RWPE1 (cell line): Measurements from ENCODE around the gene CD247.

Experiments
- CTCF ChIA-PET: fragments of 350-600 bp; sonication (Branson Sonifier 250); formaldehyde crosslinking; extraction: SDS; loops from one replicate; lab custom pipeline; 2021; lab: Yijun Ruan, JAX
- POLR2A ChIA-PET: fragments of 400-600 bp; formaldehyde crosslinking; extraction: SDS; loops from one replicate; lab custom pipeline; 2020; ENCODE audit warnings: antibody characterized with exemption; ENCODE audit not compliant: low non-redundant PET; lab: Yijun Ruan, JAX
- DNase-seq: peaks from one replicate; pipeline ENCODE4 v3.0.0; 2012; ENCODE audit warnings: low spot score
- H3K27ac ChIP-seq: fragments of 450-650 bp; 2 replicates; pipeline ENCODE4 v1.5.1; 2017
- CTCF ChIP-seq: fragments of 450-650 bp; conservative IDR thresholded peaks from 2 replicates; pipeline ENCODE4 v1.5.1; 2017; ENCODE audit warnings: low read depth, mild to moderate bottlenecking

CD247 gene

GRCh38 chr1:167387251-167387910 is 130.9 kb downstream of the CD247 start:
- POLR2A ChIA-PET = no interaction called here
- H3K27ac ChIP-seq = no peak overlapping the region
- no peak for TF ChIP-seq CTCF
- CTCF ChIA-PET = no interaction called here
- no peak for DNase-seq
